ENCODE data around the gene TEX35.

DNA sequence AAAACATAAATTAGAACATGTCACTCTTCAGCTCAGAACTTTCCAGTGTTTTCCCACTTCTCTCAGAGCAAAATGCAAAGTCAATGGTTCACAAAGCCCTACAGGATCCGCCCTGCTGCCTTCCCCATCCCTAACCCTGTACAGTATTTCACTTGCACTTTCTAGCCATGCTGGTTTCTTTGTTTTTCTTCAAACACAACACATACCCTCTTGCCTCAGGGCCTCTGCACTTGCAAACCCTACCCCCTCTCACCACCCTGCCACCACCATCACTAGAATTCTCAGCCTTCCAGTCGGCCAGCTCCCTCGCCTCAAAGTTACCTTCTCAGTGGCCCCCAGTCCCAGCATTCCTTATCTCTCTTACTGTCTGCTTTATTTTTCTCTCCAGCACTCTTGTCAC lies 17.6 kb downstream of the TEX35 start:
- TF ChIP-seq, protein P1, sequence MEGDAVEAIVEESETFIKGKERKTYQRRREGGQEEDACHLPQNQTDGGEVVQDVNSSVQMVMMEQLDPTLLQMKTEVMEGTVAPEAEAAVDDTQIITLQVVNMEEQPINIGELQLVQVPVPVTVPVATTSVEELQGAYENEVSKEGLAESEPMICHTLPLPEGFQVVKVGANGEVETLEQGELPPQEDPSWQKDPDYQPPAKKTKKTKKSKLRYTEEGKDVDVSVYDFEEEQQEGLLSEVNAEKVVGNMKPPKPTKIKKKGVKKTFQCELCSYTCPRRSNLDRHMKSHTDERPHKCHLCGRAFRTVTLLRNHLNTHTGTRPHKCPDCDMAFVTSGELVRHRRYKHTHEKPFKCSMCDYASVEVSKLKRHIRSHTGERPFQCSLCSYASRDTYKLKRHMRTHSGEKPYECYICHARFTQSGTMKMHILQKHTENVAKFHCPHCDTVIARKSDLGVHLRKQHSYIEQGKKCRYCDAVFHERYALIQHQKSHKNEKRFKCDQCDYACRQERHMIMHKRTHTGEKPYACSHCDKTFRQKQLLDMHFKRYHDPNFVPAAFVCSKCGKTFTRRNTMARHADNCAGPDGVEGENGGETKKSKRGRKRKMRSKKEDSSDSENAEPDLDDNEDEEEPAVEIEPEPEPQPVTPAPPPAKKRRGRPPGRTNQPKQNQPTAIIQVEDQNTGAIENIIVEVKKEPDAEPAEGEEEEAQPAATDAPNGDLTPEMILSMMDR (conservative IDR thresholded peaks at IDR 0.05; ENCODE audit: low read depth, low read length): no peak
- TF ChIP-seq EZH2 (IDR thresholded peaks at IDR 0.05; ENCODE audit: low read length, unreplicated experiment): no peak

Measured in PC-3 (cell line).